Stimulated activated CD4-positive, alpha-beta T cell treated with anti-CD3 and anti-CD28 coated beads, TNF-alpha, amount 100 ng/mL, for 24 hours (primary cell): ENCODE results near the gene VPS37C.

Source experiments
- DNase-seq, 3 experiments: peaks; one replicate each; pipeline ENCODE4 v3.0.0-alpha.2; 2020; ENCODE audit warnings: low read depth in 3 of 3

Gene VPS37C

GRCh38 chr11:61154528-61154927, 6.7 kb downstream of the VPS37C start:
- no peak for DNase-seq

GRCh38 chr11:61153593-61154095, 7.6 kb downstream of the VPS37C start:
- DNase-seq: no peak

GRCh38 chr11:61152816-61153592, 8.2 kb downstream of the VPS37C start:
- DNase-seq: no peak

GRCh38 chr11:61151545-61152252, 9.5 kb downstream of the VPS37C start:
- no peak for DNase-seq

- DNase-seq: no peak
Observed at GRCh38 chr11:61150706-61151544, 10.3 kb downstream of the VPS37C start.

- no peak for DNase-seq
Observed at GRCh38 chr11:61149624-61150615, 11.3 kb downstream of the VPS37C start.

GRCh38 chr11:61147791-61148620, 13.2 kb downstream of the VPS37C start:
- no peak for DNase-seq

- no peak for DNase-seq
Observed at GRCh38 chr11:61147271-61147670, 14.0 kb downstream of the VPS37C start.

GRCh38 chr11:61146416-61146815, 14.8 kb downstream of the VPS37C start:
- DNase-seq: no peak

- no peak for DNase-seq
Observed at GRCh38 chr11:61145228-61146005, 15.8 kb downstream of the VPS37C start.

- DNase-seq: no peak
Observed at GRCh38 chr11:61144511-61145179, 16.6 kb downstream of the VPS37C start.

GRCh38 chr11:61142424-61142823, 18.8 kb downstream of the VPS37C start:
- DNase-seq: no peak

GRCh38 chr11:61141601-61142028, 19.6 kb downstream of the VPS37C start:
- no peak for DNase-seq

GRCh38 chr11:61140416-61140815, 20.8 kb downstream of the VPS37C start:
- DNase-seq: no peak

GRCh38 chr11:61139387-61139786, 21.8 kb downstream of the VPS37C start:
- no peak for DNase-seq

GRCh38 chr11:61138935-61139334, 22.3 kb downstream of the VPS37C start:
- DNase-seq: no peak

- no peak for DNase-seq
Observed at GRCh38 chr11:61134801-61135257, 26.4 kb downstream of the VPS37C start.

- DNase-seq: no peak
Observed at GRCh38 chr11:61133956-61134662, 27.1 kb downstream of the VPS37C start.
